Fibroblast of the aortic adventitia (primary cell): ENCODE measurements around the gene DENND11. TPM values are rescaled to one million over a fixed set of nuclear protein-coding genes. Genes with fewer than 3 reads are reported as not detected.
A peak's percentile ranks its signal among the peaks of the same experiment; 100 is the strongest.

Experiments
- DNase-seq: peaks from one replicate; pipeline ENCODE4 v3.0.0-alpha.2; 2010; ENCODE audit warnings: low read depth
- H3K4me3 ChIP-seq: 2 replicates; pipeline ENCODE4 v1.5.1; 2011; ENCODE audit warnings: low read depth, mild to moderate bottlenecking, control low read depth, low read length, moderate library complexity
- total RNA-seq: library from RNA; depleted of rRNA; stranded (reverse); fragments of >200 nt; gene quantifications from 2 replicates; pipeline ENCODE4 v1.2.3, GENCODE V29; 2012; ENCODE audit warnings: low replicate concordance
- TF ChIP-seq, protein P1 (sequence below): IDR thresholded peaks from 2 replicates; pipeline ENCODE4 v1.5.1; 2011; ENCODE audit warnings: mild to moderate bottlenecking, low read length, control low read depth, inconsistent platforms; ENCODE audit not compliant: insufficient read depth

DENND11 gene
- total RNA-seq, 1 donor: 7.6 TPM

DNA sequence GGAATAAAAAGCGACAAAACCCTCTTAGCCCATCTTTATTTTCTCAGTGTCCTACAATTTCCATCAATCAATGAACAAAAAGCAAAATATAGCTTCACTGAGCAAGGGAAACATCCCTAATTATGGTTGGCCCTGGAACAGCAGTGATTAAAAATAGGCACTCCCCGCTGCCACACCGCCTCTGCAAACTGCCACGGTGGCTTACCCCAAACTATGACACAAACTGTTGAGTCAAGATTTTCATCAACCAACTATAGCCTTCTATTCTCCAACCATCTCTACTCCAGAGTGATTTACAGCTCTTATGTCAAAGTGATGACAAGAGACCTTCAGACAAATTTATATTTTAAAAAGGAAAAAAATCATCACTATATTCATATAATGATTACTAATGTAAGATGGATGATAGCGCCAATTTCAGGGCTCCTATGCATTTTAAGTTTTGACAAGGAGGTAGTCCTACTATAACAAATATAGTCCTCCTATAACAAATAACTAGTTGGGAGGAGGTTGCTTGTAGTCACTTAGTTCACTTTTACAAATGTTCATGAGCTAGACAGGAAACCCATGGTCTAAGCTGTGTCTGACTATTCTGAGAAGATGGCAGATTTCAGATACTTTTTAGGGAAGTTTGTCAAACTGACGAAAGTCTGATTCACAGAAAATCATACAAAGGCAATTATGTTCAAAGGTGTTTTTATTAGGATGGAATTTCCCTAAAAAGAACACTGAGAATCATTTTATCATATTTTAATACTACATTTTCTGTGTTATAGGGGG lies 26.3 kb downstream of the DENND11 start:
- TF ChIP-seq, protein P1, sequence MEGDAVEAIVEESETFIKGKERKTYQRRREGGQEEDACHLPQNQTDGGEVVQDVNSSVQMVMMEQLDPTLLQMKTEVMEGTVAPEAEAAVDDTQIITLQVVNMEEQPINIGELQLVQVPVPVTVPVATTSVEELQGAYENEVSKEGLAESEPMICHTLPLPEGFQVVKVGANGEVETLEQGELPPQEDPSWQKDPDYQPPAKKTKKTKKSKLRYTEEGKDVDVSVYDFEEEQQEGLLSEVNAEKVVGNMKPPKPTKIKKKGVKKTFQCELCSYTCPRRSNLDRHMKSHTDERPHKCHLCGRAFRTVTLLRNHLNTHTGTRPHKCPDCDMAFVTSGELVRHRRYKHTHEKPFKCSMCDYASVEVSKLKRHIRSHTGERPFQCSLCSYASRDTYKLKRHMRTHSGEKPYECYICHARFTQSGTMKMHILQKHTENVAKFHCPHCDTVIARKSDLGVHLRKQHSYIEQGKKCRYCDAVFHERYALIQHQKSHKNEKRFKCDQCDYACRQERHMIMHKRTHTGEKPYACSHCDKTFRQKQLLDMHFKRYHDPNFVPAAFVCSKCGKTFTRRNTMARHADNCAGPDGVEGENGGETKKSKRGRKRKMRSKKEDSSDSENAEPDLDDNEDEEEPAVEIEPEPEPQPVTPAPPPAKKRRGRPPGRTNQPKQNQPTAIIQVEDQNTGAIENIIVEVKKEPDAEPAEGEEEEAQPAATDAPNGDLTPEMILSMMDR: no peak
- H3K4me3 ChIP-seq: no peak overlapping the region
- no peak for DNase-seq

- H3K4me3 ChIP-seq: no peak overlapping the region
- TF ChIP-seq, protein P1: no peak
- DNase-seq: no peak
These were observed 27.3 kb downstream of the DENND11 start for GRCh38 chr7:141674702-141675101.

GRCh38 chr7:141674171-141674671 lies 27.7 kb downstream of the DENND11 start:
- DNase-seq: peak; percentile 57
- no peak overlapping the region for H3K4me3 ChIP-seq

DNA sequence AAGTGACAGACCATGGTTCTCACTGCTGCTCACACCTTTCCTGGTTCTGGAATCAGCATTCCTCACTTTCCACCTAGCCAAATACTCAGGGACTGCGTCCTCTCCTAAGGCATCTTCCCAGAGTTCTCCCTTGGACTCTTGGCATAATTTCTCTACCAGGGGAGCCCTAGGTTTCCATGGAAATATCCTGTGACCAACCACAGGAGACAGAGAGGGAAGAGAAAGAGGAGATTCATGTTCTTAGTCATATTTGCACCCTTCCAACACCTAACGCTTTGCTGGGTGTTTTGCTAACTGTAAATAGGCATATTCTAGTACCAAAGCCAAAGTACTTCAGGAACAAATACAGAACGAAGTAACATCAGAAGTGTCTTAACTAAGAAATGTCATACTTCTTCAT lies 28.6 kb downstream of the DENND11 start:
- DNase-seq: no peak
- TF ChIP-seq, protein P1: no peak

More at GRCh38 chr7:141674171-141674671, 27.7 kb downstream of the DENND11 start:
- TF ChIP-seq, protein P1: no peak

GRCh38 chr7:141671705-141672496 lies 30.1 kb downstream of the DENND11 start:
- no peak overlapping the region for H3K4me3 ChIP-seq
- TF ChIP-seq, protein P1: no peak
- no peak for DNase-seq

More for the DNA sequence above, 28.6 kb downstream of the DENND11 start:
- no peak overlapping the region for H3K4me3 ChIP-seq

DNA sequence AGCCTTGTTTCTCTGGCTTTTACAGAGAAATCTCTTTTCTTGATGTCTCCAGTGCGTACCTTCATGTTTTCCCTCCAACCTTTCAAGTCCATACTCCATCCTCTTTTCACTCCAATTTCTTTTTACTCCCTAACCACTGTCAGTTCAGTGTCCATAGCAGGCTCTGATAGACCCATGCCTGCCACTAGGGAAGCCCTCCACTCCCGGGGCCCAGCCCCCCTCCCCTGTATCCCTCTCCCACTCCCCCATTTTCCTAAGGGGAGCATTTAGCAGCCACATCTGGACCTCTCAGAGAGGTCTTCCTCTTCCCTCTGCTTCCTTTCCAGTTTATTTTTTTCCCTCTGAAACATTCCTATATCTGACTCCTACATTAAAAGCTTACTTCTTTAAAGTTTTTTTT lies 33.1 kb downstream of the DENND11 start:
- no peak for DNase-seq
- TF ChIP-seq, protein P1: no peak
- no peak overlapping the region for H3K4me3 ChIP-seq
